Measurements from ENCODE around the gene C1D. TPM values are rescaled to one million over a fixed set of nuclear protein-coding genes. Genes with fewer than 3 reads are reported as not detected.
"Not testable (repeated sequence)": the region's sequence is repeated elsewhere in the genome, so short reads cannot be mapped to it uniquely, and the experiment has no call there.

C1D gene
- total RNA-seq, 1 donor from 2014 or later = 28.3 TPM

GRCh38 chr2:68027959-68028358 lies 34.8 kb downstream of the C1D start:
- Mint-ChIP-seq H3K27me3 (ENCODE audit: insufficient read depth) (peaks cover 8% of the 10 kb centered on the region), H3K4me3 (no peak overlapping the region), H3K4me1 (ENCODE audit: low read depth) (no peaks in the 10 kb centered on the region), H3K9me3 (no peaks in the 10 kb centered on the region), H3K27ac (no peak overlapping the region), H3K36me3 (ENCODE audit: low read depth) (no peaks in the 10 kb centered on the region)
- intact Hi-C loops (cut with micrococcal nuclease) = no loop called here
- DNase-seq (ENCODE audit: low spot score) = no peak

DNA sequence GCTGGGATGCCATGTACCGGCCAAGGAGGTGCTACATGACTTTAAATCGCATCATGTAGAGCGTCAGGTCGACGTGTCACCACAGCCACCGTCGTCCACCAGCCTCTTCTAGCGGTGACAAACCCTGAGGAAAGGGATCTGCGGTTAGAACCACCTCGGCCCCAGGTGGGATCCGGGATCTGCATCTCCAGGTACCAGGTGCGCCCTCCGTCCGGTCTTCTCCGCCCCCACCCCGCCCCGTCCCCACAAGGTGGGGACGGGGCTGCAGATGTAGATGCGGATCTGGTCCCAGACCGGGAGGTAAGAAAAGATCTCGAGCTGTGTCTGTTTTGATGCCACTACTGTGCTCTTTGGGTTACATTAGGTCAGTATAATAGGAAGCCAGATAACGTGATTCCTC lies 38.4 kb downstream of the C1D start:
- H3K4me1 Mint-ChIP-seq (ENCODE audit: low read depth) = no peaks in the 10 kb centered on the region
- intact Hi-C loops (cut with micrococcal nuclease) = no loop called here
- DNase-seq (ENCODE audit: low spot score) = no peak
- H3K27ac Mint-ChIP-seq = no peak overlapping the region
- peaks cover 8% of the 10 kb centered on the region for H3K27me3 Mint-ChIP-seq (ENCODE audit: insufficient read depth)
- H3K9me3 Mint-ChIP-seq = no peaks in the 10 kb centered on the region
- H3K36me3 Mint-ChIP-seq (ENCODE audit: low read depth) = no peaks in the 10 kb centered on the region
- no peak overlapping the region for H3K4me3 Mint-ChIP-seq

GRCh38 chr2:68023904-68024303 lies 38.9 kb downstream of the C1D start:
- H3K36me3 Mint-ChIP-seq (ENCODE audit: low read depth) = no peaks in the 10 kb centered on the region
- no peaks in the 10 kb centered on the region for H3K9me3 Mint-ChIP-seq
- H3K27ac Mint-ChIP-seq = no peak overlapping the region
- no peak for DNase-seq (ENCODE audit: low spot score)
- intact Hi-C loops (cut with micrococcal nuclease) = no loop called here
- no peak overlapping the region for H3K4me3 Mint-ChIP-seq
- H3K4me1 Mint-ChIP-seq (ENCODE audit: low read depth) = no peaks in the 10 kb centered on the region
- H3K27me3 Mint-ChIP-seq (ENCODE audit: insufficient read depth) = peaks cover 8% of the 10 kb centered on the region

DNA sequence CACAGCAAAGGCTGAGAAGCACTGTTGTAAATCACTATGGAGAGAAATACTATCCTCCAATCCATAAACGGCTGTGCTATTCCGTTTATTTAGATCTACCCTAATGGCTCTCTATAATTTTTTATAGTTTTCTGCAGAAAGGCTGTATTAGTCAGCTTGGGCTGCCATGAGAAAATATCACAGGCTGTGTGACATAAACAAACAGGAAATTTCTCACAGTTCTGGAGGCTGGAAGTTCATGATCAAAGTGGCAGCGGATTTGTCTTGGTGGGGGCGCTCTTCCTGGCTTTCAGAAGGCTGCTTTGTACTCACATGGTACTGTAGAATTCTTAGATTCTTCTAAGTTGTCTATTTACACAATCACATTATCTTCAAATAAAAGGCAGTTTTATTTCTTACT lies 44.1 kb downstream of the C1D start:
- DNase-seq (ENCODE audit: low spot score) = no peak
- no peak overlapping the region for H3K4me3 Mint-ChIP-seq
- H3K9me3 Mint-ChIP-seq = no peaks in the 10 kb centered on the region
- no peaks in the 10 kb centered on the region for H3K4me1 Mint-ChIP-seq (ENCODE audit: low read depth)
- H3K36me3 Mint-ChIP-seq (ENCODE audit: low read depth) = no peaks in the 10 kb centered on the region
- H3K27me3 Mint-ChIP-seq (ENCODE audit: insufficient read depth) = peaks cover 10% of the 10 kb centered on the region
- no peak overlapping the region for H3K27ac Mint-ChIP-seq
- intact Hi-C loops (cut with micrococcal nuclease) = no loop called here

GRCh38 chr2:68009526-68009925 lies 53.3 kb downstream of the C1D start:
- Mint-ChIP-seq H3K4me1 (ENCODE audit: low read depth) (no peaks in the 10 kb centered on the region), H3K36me3 (ENCODE audit: low read depth) (no peaks in the 10 kb centered on the region), H3K27me3 (ENCODE audit: insufficient read depth) (peaks cover 10% of the 10 kb centered on the region), H3K27ac (no peak overlapping the region), H3K9me3 (no peaks in the 10 kb centered on the region), H3K4me3 (no peak overlapping the region)
- no peak for DNase-seq (ENCODE audit: low spot score)
- intact Hi-C loops (cut with micrococcal nuclease) = no loop called here

- H3K4me1 Mint-ChIP-seq (ENCODE audit: low read depth) = no peaks in the 10 kb centered on the region
- no peak overlapping the region for H3K4me3 Mint-ChIP-seq
- H3K9me3 Mint-ChIP-seq = no peaks in the 10 kb centered on the region
- no peak for DNase-seq (ENCODE audit: low spot score)
- intact Hi-C loops (cut with micrococcal nuclease) = no loop called here
- no peaks in the 10 kb centered on the region for H3K36me3 Mint-ChIP-seq (ENCODE audit: low read depth)
- no peak overlapping the region for H3K27ac Mint-ChIP-seq
- H3K27me3 Mint-ChIP-seq (ENCODE audit: insufficient read depth) = peaks cover 2% of the 10 kb centered on the region
Observed at GRCh38 chr2:68000170-68000825, 62.5 kb downstream of the C1D start.

DNA sequence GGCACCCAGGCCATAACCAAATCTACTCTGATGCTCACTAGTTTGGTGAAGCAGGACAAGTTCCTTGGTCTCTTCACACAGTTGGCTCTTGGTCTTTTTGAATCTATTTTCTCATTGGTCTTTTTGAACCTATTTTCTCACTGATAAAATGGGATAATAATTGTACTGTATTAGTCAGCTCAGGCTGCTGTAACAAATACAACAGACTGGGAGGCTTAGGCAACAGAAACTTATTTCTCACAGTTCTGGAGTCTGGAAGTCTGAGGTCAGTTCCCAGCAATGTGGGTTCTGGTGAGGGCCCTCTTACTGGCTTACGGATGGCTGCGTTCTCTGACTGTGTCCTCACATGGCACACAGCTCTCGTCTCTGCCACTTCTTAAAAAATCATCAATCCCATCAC lies 63.5 kb downstream of the C1D start:
- no peak for DNase-seq (ENCODE audit: low spot score)
- no peaks in the 10 kb centered on the region for H3K9me3 Mint-ChIP-seq
- H3K4me1 Mint-ChIP-seq (ENCODE audit: low read depth) = no peaks in the 10 kb centered on the region
- H3K27ac Mint-ChIP-seq = no peak overlapping the region
- intact Hi-C loops (cut with micrococcal nuclease) = no loop called here
- H3K4me3 Mint-ChIP-seq = no peak overlapping the region
- peaks cover 3% of the 10 kb centered on the region for H3K27me3 Mint-ChIP-seq (ENCODE audit: insufficient read depth)
- no peaks in the 10 kb centered on the region for H3K36me3 Mint-ChIP-seq (ENCODE audit: low read depth)

DNA sequence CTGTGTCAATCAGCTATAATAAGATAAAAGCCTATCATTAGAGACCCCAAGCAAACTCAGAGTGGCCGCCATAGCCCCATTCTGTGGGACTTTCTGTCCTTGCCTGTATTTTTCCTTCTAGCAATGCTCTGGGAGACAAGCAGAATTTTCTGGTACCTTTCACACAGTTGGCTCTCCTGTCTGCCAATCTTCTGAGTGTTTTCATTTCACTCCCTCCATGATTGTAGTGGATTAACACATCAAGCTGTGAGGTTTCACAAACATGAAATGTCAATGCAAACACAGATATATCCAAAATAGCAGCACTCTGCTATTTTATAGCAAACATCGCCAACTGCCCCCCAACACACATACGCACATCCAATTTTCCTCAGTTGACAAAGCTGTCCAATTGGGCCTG lies 64.9 kb downstream of the C1D start:
- peaks cover 5% of the 10 kb centered on the region for H3K27me3 Mint-ChIP-seq (ENCODE audit: insufficient read depth)
- no peaks in the 10 kb centered on the region for H3K36me3 Mint-ChIP-seq (ENCODE audit: low read depth)
- H3K4me3 Mint-ChIP-seq = no peak overlapping the region
- H3K27ac Mint-ChIP-seq = no peak overlapping the region
- DNase-seq (ENCODE audit: low spot score) = no peak
- no peaks in the 10 kb centered on the region for H3K4me1 Mint-ChIP-seq (ENCODE audit: low read depth)
- intact Hi-C loops (cut with micrococcal nuclease) = no loop called here
- no peaks in the 10 kb centered on the region for H3K9me3 Mint-ChIP-seq

DNA sequence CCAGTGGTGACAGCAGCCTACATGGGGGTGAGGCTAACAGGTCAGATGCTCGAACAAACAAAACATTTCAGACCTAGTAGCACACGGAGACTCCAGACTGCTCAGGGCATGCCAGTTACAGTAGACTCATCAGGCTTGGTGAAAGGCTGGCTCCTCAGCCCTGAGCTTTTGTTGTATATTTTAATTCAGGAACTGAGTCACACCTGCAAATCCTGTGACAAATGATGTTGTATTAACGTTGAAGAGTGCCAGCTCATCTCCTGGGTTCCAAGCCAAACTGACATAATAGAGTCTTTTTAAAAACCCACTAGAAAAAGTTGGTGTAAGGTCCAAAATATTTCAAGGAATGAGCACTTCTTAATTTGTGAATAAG lies 65.3 kb downstream of the C1D start:
- no peaks in the 10 kb centered on the region for H3K9me3 Mint-ChIP-seq
- H3K4me1 Mint-ChIP-seq (ENCODE audit: low read depth) = no peaks in the 10 kb centered on the region
- DNase-seq (ENCODE audit: low spot score) = no peak
- H3K4me3 Mint-ChIP-seq = no peak overlapping the region
- no peak overlapping the region for H3K27ac Mint-ChIP-seq
- intact Hi-C loops (cut with micrococcal nuclease) = no loop called here
- peaks cover 5% of the 10 kb centered on the region for H3K27me3 Mint-ChIP-seq (ENCODE audit: insufficient read depth)
- H3K36me3 Mint-ChIP-seq (ENCODE audit: low read depth) = no peaks in the 10 kb centered on the region

GRCh38 chr2:67996772-67997527 lies 65.9 kb downstream of the C1D start:
- no peaks in the 10 kb centered on the region for H3K36me3 Mint-ChIP-seq (ENCODE audit: low read depth)
- H3K27me3 Mint-ChIP-seq (ENCODE audit: insufficient read depth) = peaks cover 5% of the 10 kb centered on the region
- H3K4me3 Mint-ChIP-seq = no peak overlapping the region
- no peaks in the 10 kb centered on the region for H3K9me3 Mint-ChIP-seq
- H3K27ac Mint-ChIP-seq = no peak overlapping the region
- no peak for DNase-seq (ENCODE audit: low spot score)
- H3K4me1 Mint-ChIP-seq (ENCODE audit: low read depth) = no peaks in the 10 kb centered on the region
- intact Hi-C loops (cut with micrococcal nuclease) = no loop called here

DNA sequence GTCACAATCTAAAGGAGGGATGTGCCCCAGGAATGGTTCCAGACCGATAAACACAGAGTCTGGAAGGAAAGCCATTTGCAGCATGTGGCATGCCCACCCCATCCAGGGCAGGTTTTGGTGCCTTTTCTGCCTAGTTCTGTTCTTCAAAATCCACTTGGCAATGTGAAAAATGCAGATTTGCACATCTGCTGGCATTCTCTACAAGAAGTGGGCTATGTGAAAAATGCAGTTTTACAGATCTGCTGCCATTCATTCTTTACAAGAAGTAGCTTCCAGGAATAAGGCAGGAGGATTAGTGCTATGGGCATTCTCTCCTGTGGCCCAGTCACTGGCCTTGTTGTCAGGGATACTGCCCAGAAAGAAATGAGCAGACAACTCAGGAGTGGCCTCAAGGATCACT lies 68.1 kb downstream of the C1D start:
- H3K36me3 Mint-ChIP-seq (ENCODE audit: low read depth) = no peaks in the 10 kb centered on the region
- H3K27me3 Mint-ChIP-seq (ENCODE audit: insufficient read depth) = peaks cover 3% of the 10 kb centered on the region
- no peak for DNase-seq (ENCODE audit: low spot score)
- no peak overlapping the region for H3K4me3 Mint-ChIP-seq
- H3K9me3 Mint-ChIP-seq = no peaks in the 10 kb centered on the region
- no peak overlapping the region for H3K27ac Mint-ChIP-seq
- H3K4me1 Mint-ChIP-seq (ENCODE audit: low read depth) = no peaks in the 10 kb centered on the region
- intact Hi-C loops (cut with micrococcal nuclease) = no loop called here

GRCh38 chr2:67994069-67994468 lies 68.7 kb downstream of the C1D start:
- H3K9me3 Mint-ChIP-seq; H3K27me3 Mint-ChIP-seq (ENCODE audit: insufficient read depth); DNase-seq (ENCODE audit: low spot score); H3K36me3 Mint-ChIP-seq (ENCODE audit: low read depth); H3K4me3 Mint-ChIP-seq; H3K4me1 Mint-ChIP-seq (ENCODE audit: low read depth); intact Hi-C loops (cut with micrococcal nuclease); H3K27ac Mint-ChIP-seq: not testable (repeated sequence)

- no peak overlapping the region for H3K4me3 Mint-ChIP-seq
- DNase-seq (ENCODE audit: low spot score) = no peak
- intact Hi-C loops (cut with micrococcal nuclease) = no loop called here
- peaks cover 3% of the 10 kb centered on the region for H3K27me3 Mint-ChIP-seq (ENCODE audit: insufficient read depth)
- H3K27ac Mint-ChIP-seq = no peak overlapping the region
- H3K9me3 Mint-ChIP-seq = no peaks in the 10 kb centered on the region
- H3K36me3 Mint-ChIP-seq (ENCODE audit: low read depth) = no peaks in the 10 kb centered on the region
- no peaks in the 10 kb centered on the region for H3K4me1 Mint-ChIP-seq (ENCODE audit: low read depth)
Observed at GRCh38 chr2:67993329-67993728, 69.5 kb downstream of the C1D start.

GRCh38 chr2:67991456-67991855 lies 71.3 kb downstream of the C1D start:
- Mint-ChIP-seq H3K27ac (no peak overlapping the region), H3K9me3 (no peaks in the 10 kb centered on the region)
- intact Hi-C loops (cut with micrococcal nuclease) = no loop called here

More at GRCh38 chr2:67991456-67991855, 71.3 kb downstream of the C1D start:
- DNase-seq (ENCODE audit: low spot score) = no peak
- Mint-ChIP-seq H3K27me3 (ENCODE audit: insufficient read depth) (peaks cover 7% of the 10 kb centered on the region), H3K36me3 (ENCODE audit: low read depth) (no peaks in the 10 kb centered on the region), H3K4me3 (no peak overlapping the region), H3K4me1 (ENCODE audit: low read depth) (no peaks in the 10 kb centered on the region)

All from activated T-helper 1 cell treated with anti-CD3 and anti-CD28 coated beads, Interleukin-12 subunit alpha, Interleukin-12 subunit beta, Interleukin-2, Interleukin-4 antibody, amounts not matched to agents 30 ng/mL and 10 ng/mL and 1 ng/mL, durations not matched to agents 14 hours and 24 hours and 36 hours (primary cell).